Right atrium auricular region (tissue), 2 donors: ENCODE measurements around the gene SNAP29. TPM values are rescaled to one million over a fixed set of nuclear protein-coding genes. Genes with fewer than 3 reads are reported as not detected.
"Not testable (repeated sequence)": the region's sequence is repeated elsewhere in the genome, so short reads cannot be mapped to it uniquely, and the experiment has no call there.

Experiments
- DNase-seq: peaks from one replicate; pipeline ENCODE4 v3.0.0-alpha.2; 2019; ENCODE audit warnings: low spot score
- H3K27ac ChIP-seq, 2 donors: fragments of 200-600 bp; sonication (generic); 1 replicate in 1 of 2; 2 replicates in 1 of 2; pipeline ENCODE4 v1.5.1; 2016 to 2019
- H3K27me3 ChIP-seq, 2 donors: fragments of 200-600 bp; sonication (generic); one replicate each; pipeline versions ENCODE4 v1.5.1 to v1.6.0; 2017 to 2019
- H3K36me3 ChIP-seq: fragments of 200-600 bp; sonication (generic); one replicate; pipeline ENCODE4 v1.5.1; 2016
- H3K4me1 ChIP-seq, 2 donors: fragments of 200-600 bp; sonication (generic); one replicate each; pipeline versions ENCODE4 v1.5.1 to v1.6.0; 2017 to 2019
- H3K4me3 ChIP-seq, 2 donors: fragments of 200-600 bp; sonication (generic); 1 replicate in 1 of 2; 2 replicates in 1 of 2; pipeline ENCODE4 v1.5.1; 2017 to 2019; ENCODE audit warnings: mild to moderate bottlenecking in 1 of 2, moderate library complexity in 1 of 2
- H3K9me3 ChIP-seq, 2 donors: fragments of 200-600 bp; sonication (generic); one replicate each; pipeline ENCODE4 v1.5.1; 2019
- CTCF ChIP-seq, 2 donors: fragments of 200-600 bp; sonication (generic); IDR thresholded peaks; one replicate each; pipeline ENCODE4 v1.5.1; 2019; ENCODE audit warnings: antibody characterized with exemption in 2 of 2
- total RNA-seq, 2 donors: library from RNA; depleted of rRNA; stranded (reverse); fragments of >200 nt; gene quantifications; one replicate each; pipeline ENCODE4 v1.1.0, GENCODE V29; 2016

Gene SNAP29
- total RNA-seq, 2 donors from 2014 or later, result 20.8 to 26.0 TPM

- Histone ChIP-seq H3K4me3 (no peak overlapping the region), H3K9me3 (no peaks in the 10 kb centered on the region), H3K27ac (no peak overlapping the region), H3K27me3 (no peaks in the 10 kb centered on the region), H3K4me1 (no peaks in the 10 kb centered on the region), H3K36me3 (peaks cover 50% of the 10 kb centered on the region)
- TF ChIP-seq CTCF (IDR thresholded peaks at IDR 0.05), result no peak
- DNase-seq, result no peak
Measured at GRCh38 chr22:20822240-20822639, 36.6 kb upstream of the SNAP29 start.

DNA sequence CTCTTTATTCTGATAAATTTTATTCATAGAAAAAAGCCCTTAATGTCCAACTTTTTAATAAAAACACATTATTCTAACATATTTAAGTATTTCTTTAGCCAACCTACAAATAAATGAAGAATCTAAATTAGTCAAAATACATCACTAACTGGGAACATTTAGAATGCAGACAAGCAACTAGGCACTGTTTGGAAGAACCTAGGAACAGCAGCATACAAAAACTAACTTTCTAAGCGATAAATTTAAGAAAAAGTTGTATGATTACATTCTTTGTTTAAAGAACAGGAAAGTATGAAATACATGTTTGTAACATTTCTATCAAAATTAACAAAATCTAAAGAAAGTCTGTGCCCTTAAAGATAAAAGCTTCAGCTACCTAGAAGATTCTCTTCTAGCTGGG is 35.5 kb upstream of the SNAP29 start:
- peaks cover 43% of the 10 kb centered on the region for H3K36me3 ChIP-seq
- no peaks in the 10 kb centered on the region for H3K9me3 ChIP-seq
- no peak overlapping the region for H3K4me3 ChIP-seq
- H3K27me3 ChIP-seq, result no peaks in the 10 kb centered on the region
- no peaks in the 10 kb centered on the region for H3K4me1 ChIP-seq
- H3K27ac ChIP-seq, result no peak overlapping the region
- DNase-seq, result no peak
- TF ChIP-seq CTCF (IDR thresholded peaks at IDR 0.05), result no peak

DNA sequence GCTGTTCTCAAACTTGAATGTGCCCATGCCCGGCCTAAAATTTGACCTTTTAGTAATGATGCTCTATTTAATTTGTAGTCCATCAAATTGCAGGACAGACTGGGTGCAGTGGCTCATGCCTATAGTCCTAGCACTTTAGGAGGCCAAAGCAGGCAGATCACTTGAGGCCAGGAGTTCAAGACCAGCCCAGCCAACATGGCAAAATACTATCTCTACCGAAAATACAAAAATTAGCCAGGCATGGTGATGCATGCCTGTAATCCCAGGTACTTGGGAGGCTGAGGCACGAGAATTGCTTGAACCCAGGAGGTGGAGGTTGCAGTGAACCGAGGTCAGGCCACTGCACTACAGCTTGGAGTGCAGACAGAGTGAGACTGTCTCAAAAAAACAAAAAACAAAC is 33.6 kb upstream of the SNAP29 start:
- H3K4me3 ChIP-seq, H3K27ac ChIP-seq, H3K27me3 ChIP-seq, H3K9me3 ChIP-seq, H3K4me1 ChIP-seq, DNase-seq: not testable (repeated sequence)
- H3K36me3 ChIP-seq, result peaks cover 23% of the 10 kb centered on the region

GRCh38 chr22:20825624-20826023 is 33.2 kb upstream of the SNAP29 start:
- Histone ChIP-seq H3K27me3 (no peaks in the 10 kb centered on the region), H3K27ac (no peak overlapping the region), H3K36me3 (peaks cover 22% of the 10 kb centered on the region), H3K4me1 (no peaks in the 10 kb centered on the region), H3K4me3 (no peak overlapping the region), H3K9me3 (no peaks in the 10 kb centered on the region)
- TF ChIP-seq CTCF (IDR thresholded peaks at IDR 0.05), result no peak
- DNase-seq, result no peak

- not testable (repeated sequence) for H3K27me3 ChIP-seq, H3K9me3 ChIP-seq, H3K27ac ChIP-seq, DNase-seq, H3K4me1 ChIP-seq, H3K4me3 ChIP-seq
- H3K36me3 ChIP-seq, result peaks cover 29% of the 10 kb centered on the region
Measured at GRCh38 chr22:20826373-20827152, 32.2 kb upstream of the SNAP29 start.

GRCh38 chr22:20829491-20830134 is 29.2 kb upstream of the SNAP29 start:
- H3K9me3 ChIP-seq, result no peaks in the 10 kb centered on the region
- no peak for TF ChIP-seq CTCF (IDR thresholded peaks at IDR 0.05)
- no peaks in the 10 kb centered on the region for H3K27me3 ChIP-seq
- peaks cover 33% of the 10 kb centered on the region for H3K36me3 ChIP-seq
- no peaks in the 10 kb centered on the region for H3K4me1 ChIP-seq
- no peak overlapping the region for H3K27ac ChIP-seq
- DNase-seq, result no peak
- no peak overlapping the region for H3K4me3 ChIP-seq
